GM12875 (cell line): Measurements from ENCODE around the gene CENPO.

Experiments used
- H3K4me3 ChIP-seq: one replicate; pipeline ENCODE4 v1.5.1; 2011; ENCODE audit warnings: low read depth, low read length, control low read depth
- TF ChIP-seq, protein P1 (sequence below): IDR thresholded peaks from 2 replicates; pipeline ENCODE4 v1.5.1; 2011; ENCODE audit warnings: low read depth, mild to moderate bottlenecking, control low read depth, inconsistent platforms, low read length, moderate library complexity, borderline replicate concordance; ENCODE audit not compliant: insufficient read depth

Gene CENPO

DNA sequence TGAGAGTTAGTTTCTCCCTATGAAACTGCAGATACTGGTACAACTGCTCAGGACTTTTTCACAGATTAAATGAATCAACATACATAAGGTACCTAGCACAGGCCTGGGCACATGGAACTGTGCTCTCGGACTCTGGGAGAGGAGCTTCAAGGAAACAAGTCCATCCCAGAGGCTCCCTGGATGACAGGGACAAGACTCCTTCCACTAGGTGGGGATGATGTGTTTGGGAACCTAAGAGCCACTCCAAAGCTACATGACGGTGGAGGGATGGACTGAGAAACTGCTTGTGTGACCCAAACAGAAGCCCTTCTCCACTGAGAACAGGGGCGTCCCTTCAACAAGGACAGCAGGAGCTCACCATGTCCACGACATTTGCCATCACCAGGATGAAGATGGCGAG lies 37.1 kb downstream of the CENPO start:
- TF ChIP-seq, protein P1, sequence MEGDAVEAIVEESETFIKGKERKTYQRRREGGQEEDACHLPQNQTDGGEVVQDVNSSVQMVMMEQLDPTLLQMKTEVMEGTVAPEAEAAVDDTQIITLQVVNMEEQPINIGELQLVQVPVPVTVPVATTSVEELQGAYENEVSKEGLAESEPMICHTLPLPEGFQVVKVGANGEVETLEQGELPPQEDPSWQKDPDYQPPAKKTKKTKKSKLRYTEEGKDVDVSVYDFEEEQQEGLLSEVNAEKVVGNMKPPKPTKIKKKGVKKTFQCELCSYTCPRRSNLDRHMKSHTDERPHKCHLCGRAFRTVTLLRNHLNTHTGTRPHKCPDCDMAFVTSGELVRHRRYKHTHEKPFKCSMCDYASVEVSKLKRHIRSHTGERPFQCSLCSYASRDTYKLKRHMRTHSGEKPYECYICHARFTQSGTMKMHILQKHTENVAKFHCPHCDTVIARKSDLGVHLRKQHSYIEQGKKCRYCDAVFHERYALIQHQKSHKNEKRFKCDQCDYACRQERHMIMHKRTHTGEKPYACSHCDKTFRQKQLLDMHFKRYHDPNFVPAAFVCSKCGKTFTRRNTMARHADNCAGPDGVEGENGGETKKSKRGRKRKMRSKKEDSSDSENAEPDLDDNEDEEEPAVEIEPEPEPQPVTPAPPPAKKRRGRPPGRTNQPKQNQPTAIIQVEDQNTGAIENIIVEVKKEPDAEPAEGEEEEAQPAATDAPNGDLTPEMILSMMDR, result no peak
- H3K4me3 ChIP-seq, result no peak overlapping the region

GRCh38 chr2:24830786-24831185 lies 37.6 kb downstream of the CENPO start:
- TF ChIP-seq, protein P1, result no peak

DNA sequence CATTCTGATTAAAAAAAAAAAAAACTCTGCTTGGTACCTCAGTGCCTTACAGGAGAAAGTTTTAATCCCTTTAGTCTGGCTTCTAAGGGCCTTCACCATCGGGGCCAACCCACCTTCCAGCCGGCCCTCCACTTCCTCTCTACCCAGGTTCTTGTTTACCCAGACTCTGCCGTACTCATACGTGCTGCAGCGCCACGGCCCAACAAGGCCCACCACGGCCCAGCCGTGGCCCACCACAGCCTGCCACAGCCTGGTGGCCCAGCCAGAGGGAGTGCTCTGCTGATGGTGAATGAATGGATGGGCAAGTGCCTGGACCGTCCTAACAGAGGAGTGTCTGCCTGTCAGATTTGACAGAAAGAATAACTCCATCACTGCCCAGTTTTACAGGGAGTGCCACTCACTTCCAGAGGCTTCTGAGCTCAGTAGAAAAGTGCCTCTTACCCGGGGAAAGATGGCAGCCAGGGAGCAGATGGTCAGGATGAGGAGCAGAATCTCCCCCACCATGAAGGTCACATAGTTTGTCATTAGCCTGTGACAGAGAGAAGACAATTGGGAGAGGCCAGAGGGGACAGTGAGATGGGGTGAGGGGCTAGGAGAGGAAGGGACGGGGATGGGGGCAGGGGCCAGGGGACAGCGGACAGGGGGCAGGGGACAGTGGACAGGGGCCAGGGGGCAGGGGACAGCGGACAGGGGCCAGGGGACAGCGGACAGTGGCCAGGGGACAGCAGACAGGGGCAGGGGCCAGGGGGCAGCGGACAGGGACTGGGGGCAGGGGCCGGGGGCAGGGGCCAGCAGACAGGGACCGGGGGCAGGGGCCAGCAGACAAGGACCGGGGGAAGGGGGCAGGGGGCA lies 38.2 kb downstream of the CENPO start:
- no peak overlapping the region for H3K4me3 ChIP-seq

More at GRCh38 chr2:24830786-24831185, 37.6 kb downstream of the CENPO start:
- no peak overlapping the region for H3K4me3 ChIP-seq

GRCh38 chr2:24832073-24832461 lies 38.8 kb downstream of the CENPO start:
- no peak overlapping the region for H3K4me3 ChIP-seq
- TF ChIP-seq, protein P1, result no peak

More for the DNA sequence above, 38.2 kb downstream of the CENPO start:
- TF ChIP-seq, protein P1, result no peak

- TF ChIP-seq, protein P1, result no peak
- no peak overlapping the region for H3K4me3 ChIP-seq
Observed at GRCh38 chr2:24832521-24832920, 39.3 kb downstream of the CENPO start.

GRCh38 chr2:24832931-24833701 lies 39.9 kb downstream of the CENPO start:
- H3K4me3 ChIP-seq, result no peak overlapping the region
- TF ChIP-seq, protein P1, result no peak
